Measurements from ENCODE around the gene SERINC4. TPM values are rescaled to one million over a fixed set of nuclear protein-coding genes. Genes with fewer than 3 reads are reported as not detected.

Gene SERINC4
- total and polyA plus RNA-seq, 8 donors: 0.10 to 0.31 (median 0.17) TPM; not detected in 4

GRCh38 chr15:43774062-43774461 lies 26.0 kb downstream of the SERINC4 start:
- TF ChIP-seq CTCF (IDR thresholded peaks at IDR 0.05): no peak
- Histone ChIP-seq H3K27me3 (no peaks in the 10 kb centered on the region), H3K9me3 (no peaks in the 10 kb centered on the region), H3K27ac (no peak overlapping the region), H3K4me3 (no peak overlapping the region), H3K36me3 (peaks cover 0 to 55% of the 10 kb centered on the region in 2 donors), H3K4me1 (peaks cover 0 to 38% of the 10 kb centered on the region in 2 donors)
- intact Hi-C loops (cut with DNase I): no loop called here
- ATAC-seq (no peak), DNase-seq (no peak)

- Histone ChIP-seq H3K4me3 (no peak overlapping the region), H3K27ac (peak overlapping the region in 1 of 2 donors; percentile 30), H3K4me1 (peaks cover 0 to 32% of the 10 kb centered on the region in 2 donors), H3K36me3 (peaks cover 0 to 69% of the 10 kb centered on the region in 2 donors), H3K9me3 (no peaks in the 10 kb centered on the region), H3K27me3 (no peaks in the 10 kb centered on the region)
- no peak for DNase-seq
- intact Hi-C loops (cut with DNase I): no loop called here
- TF ChIP-seq CTCF (IDR thresholded peaks at IDR 0.05): no peak
- ATAC-seq: no peak
Observed at GRCh38 chr15:43772624-43773023, 27.4 kb downstream of the SERINC4 start.

DNA sequence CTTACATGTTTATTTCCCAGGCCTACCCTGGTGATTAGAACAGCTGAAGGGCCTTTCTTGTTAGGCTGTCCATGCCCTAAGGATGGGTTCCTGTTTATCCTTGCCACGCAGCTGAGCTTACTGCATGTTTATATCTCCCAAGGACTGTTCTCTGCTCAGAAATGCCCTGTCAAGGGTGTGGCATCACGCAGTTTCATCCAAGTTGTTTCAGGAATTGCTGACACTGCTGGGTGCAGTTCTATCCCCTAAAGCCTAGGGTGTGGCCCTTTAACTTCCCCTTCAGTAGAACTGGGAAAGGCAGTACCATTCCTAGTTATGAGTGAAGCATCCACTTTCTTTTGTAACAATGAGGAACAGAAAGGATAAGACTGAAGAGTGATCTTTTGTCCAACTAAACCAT lies 28.2 kb downstream of the SERINC4 start:
- Histone ChIP-seq H3K4me3 (no peak overlapping the region), H3K9me3 (no peaks in the 10 kb centered on the region), H3K27me3 (no peaks in the 10 kb centered on the region), H3K4me1 (peaks cover 0 to 27% of the 10 kb centered on the region in 2 donors), H3K36me3 (peaks cover 0 to 77% of the 10 kb centered on the region in 2 donors), H3K27ac (peak overlapping the region in 1 of 2 donors; percentile 30)
- ATAC-seq (no peak), DNase-seq (no peak)
- TF ChIP-seq CTCF (IDR thresholded peaks at IDR 0.05): no peak
- intact Hi-C loops (cut with DNase I): no loop called here

- H3K27me3 ChIP-seq: no peaks in the 10 kb centered on the region
- intact Hi-C loops (cut with DNase I): no loop called here
- H3K9me3 ChIP-seq: no peaks in the 10 kb centered on the region
- DNase-seq (peak in 3 of 4 donors; percentile 15 to 52 (median 47)), ATAC-seq (peak; percentile 86)
- H3K27ac ChIP-seq: no peak overlapping the region
- H3K4me1 ChIP-seq: peaks cover 0 to 15% of the 10 kb centered on the region in 2 donors
- peaks cover 0 to 98% of the 10 kb centered on the region in 2 donors for H3K36me3 ChIP-seq
- H3K4me3 ChIP-seq: no peak overlapping the region
- peak; percentile 73 to 75 for TF ChIP-seq CTCF (IDR thresholded peaks at IDR 0.05)
Observed at GRCh38 chr15:43769584-43770228, 30.3 kb downstream of the SERINC4 start.

GRCh38 chr15:43763819-43764446 lies 36.1 kb downstream of the SERINC4 start:
- H3K27me3 ChIP-seq: no peaks in the 10 kb centered on the region
- no peak overlapping the region for H3K27ac ChIP-seq
- no peaks in the 10 kb centered on the region for H3K9me3 ChIP-seq
- H3K4me1 ChIP-seq: no peaks in the 10 kb centered on the region
- ATAC-seq (no peak), DNase-seq (no peak)
- intact Hi-C loops (cut with DNase I): no loop called here
- H3K36me3 ChIP-seq: peaks cover 0 to 100% of the 10 kb centered on the region in 2 donors
- no peak for TF ChIP-seq CTCF (IDR thresholded peaks at IDR 0.05)
- no peak overlapping the region for H3K4me3 ChIP-seq
